Hematopoietic multipotent progenitor cell treated with erythropoietin and hydrocortisone succinate and interleukin-3 and kit ligand, for 6 days (in vitro differentiated cells): Measurements from ENCODE around the gene ABLIM2.

ENCODE experiments used
- DNase-seq: peaks from one replicate; pipeline ENCODE4 v3.0.0-alpha.2; 2015

Gene ABLIM2

DNA sequence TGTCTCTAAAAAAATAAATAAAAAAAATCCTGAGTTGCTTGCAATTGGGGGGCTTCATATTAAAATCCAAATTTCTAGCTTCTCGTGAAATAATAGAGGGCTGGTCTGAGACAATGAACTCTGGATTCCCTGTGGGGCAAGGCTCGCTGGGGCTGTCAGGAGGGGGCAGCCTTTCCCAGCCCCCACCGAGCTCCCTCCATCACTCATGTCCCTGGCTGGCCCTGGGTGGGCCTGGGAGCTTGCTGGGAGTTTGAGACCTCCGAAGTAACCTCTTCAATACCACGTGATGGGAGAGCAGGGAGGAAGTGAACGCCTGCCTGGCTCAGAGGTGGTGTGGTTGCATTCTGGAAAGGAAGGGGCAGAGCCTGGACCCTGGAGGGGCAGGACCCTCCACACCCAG is 164.9 kb downstream of the ABLIM2 start:
- DNase-seq = no peak

DNA sequence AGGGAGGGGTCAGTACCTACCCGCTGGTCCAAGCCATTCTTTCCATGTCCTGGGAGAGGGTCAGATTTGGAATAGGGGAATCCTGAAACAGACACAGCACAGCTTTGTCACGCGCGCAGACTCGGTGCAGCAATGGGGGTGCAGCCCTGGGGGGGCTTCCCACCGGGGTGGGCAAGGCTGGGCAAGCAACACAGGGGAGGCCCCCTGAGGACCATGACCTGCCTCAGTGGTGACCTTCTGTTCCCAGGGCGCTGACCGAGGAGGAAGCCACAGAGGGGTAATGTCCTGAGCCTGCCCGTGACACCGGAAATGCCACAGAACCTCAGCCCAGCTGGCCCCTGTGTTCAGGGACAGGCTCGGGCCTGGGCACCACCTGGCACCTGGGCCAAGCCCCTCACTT is 165.8 kb downstream of the ABLIM2 start:
- no peak for DNase-seq

DNA sequence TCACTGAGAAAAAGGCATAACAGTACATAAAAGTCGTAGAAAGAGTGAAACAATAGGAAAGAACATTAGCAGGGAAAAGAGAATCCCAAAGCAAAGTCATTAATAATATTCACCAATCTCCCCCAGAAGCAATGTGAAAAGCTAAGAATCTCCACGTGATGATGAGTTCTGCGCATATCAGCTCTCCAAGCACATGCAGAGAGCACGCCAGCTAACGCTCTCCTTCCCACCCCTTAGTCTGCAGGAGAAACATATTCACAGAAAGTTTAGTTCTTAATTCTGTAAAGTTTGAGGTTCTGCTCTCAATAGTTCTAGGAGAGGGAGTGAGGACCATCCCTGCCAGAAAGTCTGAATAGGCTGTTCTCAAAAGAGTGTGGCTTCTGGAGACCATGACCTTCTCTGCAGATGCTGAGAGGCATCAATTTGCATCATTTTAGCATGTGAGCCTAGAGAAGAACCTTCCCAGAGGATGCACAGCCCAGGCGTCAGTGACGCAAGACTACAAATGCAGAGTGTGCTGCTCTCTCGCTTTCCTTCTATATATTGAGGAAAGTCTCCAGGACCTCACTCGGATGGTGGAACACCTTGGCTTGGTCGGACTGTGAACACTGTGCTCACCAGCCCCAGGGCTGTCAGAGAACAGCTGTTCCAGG is 167.7 kb downstream of the ABLIM2 start:
- no peak for DNase-seq

DNA sequence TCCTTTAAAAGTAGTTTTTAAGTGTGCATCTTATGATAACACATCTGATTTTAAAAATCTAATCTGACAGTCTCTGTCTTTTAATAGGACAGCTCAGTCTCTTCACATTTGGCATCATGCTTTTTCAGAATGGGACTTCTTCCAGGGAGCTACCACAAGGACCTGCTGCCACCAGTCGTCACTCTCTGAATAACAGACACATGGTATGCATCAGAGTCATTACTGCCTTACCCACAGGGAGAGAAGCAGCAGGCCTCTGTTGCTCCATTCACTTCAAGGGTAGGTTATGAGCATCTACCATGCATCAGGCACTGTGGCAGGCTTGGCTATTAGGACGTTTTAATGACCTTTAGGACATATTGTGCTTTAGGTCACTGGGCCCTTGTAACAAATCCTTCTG is 169.0 kb downstream of the ABLIM2 start:
- no peak for DNase-seq

DNA sequence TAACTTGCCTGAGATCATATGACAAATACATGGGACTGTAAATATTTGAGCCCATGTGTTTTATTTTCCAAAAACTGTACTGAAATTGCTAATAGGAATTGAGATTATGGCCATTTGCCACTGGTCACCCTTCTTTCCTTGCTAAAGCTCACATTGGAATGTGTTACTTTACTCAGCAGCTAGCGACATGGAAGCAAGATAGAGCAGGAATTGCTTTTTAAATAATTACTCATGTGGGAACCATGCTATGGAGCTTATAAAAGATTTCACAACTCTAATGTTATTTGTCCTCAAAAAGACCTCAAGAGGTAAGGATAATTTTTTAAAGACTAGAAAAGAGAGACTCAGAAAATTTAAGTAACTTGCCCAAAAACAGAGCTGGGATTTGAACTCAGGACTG is 170.2 kb downstream of the ABLIM2 start:
- no peak for DNase-seq

DNA sequence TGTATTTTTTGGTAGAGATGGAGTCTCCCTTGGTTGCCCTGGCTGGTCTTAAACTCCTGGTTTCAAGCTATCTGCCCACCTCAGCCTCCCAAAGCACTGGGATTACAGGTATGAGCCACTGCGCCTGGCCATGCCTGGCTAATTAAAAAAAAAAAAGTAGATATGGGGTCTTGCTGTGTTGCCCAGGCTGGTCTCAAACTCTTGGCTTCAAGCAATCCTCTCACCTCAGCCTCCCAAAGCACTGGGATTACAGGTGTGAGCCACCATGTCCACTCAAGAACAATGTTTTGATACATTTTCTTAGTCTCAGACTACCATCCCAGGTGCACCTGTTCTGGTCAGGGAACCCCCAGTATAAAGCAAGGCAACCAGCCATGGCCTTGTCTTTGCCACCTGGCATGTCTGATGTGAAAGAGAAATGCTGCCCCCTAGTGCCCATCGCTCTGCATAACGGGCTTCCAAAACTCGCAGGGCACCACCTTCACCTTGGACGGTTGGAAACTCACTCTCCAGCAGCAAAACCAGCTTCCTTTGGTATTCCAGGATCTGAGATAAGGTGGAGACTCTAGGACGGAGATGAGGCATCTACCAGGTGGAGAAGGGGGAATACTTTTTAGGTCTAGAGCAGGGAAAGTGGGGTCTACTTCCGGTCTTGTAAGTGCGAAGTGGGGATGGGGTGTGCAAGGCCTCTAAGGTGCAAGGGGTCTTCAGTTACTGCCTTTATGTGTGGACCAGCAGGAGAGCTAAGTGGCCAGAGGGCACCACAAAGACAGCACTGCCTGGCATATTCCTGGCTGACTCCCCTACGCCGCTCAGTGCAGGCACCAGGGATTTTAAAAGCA is 171.2 kb downstream of the ABLIM2 start:
- peak; percentile 88 for DNase-seq

DNA sequence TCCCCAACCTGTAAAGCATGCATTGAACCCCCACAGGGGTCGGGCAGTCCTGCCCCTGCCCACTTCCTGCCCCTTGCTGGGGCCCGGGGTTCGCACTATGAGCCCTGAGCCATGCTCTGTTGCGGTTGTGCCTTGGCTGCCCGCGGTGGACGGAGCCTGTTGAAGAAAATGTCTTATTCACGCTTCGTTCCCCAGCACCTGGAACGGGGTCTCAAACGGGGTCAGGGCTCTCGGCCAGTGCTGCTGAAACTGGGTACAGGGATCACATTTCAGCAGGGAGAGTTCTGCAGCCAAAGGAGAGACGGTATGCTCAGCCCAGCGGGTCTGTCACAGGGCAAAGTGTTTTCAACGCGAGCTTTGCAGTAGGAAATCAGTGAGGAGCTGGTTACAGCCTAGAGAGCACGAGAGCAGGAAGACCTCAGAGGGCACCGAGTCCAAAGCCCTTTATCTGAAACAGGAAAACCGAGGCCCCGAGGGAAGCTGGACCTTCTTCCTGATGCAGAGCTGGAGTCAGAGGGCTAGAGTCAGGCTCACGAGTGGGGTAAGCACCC is 172.6 kb downstream of the ABLIM2 start:
- DNase-seq = no peak

DNA sequence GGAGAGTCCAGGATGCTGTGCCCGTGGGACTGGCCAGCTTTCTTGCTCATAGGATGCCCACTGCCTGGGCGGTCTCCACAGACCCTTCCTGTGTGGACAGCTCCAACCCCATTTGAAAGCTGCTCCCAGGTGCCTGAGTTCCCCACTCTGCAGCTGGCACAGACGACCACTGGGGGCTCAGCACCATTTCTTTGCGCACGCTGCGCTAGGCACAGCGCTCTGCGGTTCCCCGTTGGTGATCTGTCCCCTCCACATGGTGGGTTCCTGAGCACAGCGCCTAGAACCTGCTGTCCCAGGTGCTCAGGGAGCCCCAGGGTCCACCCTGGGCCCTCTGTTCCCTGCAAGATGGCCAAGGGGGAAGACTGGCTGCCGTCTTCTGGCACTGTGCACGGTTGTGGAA is 173.5 kb downstream of the ABLIM2 start:
- no peak for DNase-seq

DNA sequence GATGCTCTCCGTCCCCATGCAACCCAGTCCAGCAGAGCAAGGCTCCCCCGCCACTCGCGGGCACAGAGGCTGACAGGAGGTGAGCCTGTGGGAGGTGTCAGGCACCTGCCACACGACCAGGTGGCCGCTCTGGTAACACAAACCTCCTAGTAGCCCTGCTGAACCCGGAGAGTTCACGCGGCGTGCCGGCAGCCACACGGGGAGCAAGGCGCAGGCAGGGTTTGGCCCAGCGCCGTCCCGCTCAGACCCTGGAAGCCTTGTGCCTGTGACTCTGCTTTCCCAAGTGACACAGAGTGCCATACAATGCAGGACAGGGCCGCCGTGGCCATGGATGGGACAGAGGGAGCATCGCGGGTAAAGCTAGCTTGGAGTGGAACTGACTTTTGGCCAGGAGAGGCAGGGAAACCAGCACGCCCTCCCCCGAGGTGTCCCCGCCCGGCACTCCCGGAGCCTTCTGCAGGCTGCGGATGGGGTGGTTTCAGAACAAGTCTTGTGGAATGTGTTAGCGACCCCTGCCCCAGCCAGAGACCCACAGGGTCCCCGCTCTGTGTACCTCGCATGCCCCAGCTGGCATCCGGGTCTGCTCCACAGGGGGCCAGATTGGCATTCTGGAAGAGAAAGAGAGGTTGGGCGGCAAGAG is 174.2 kb downstream of the ABLIM2 start:
- DNase-seq = no peak

DNA sequence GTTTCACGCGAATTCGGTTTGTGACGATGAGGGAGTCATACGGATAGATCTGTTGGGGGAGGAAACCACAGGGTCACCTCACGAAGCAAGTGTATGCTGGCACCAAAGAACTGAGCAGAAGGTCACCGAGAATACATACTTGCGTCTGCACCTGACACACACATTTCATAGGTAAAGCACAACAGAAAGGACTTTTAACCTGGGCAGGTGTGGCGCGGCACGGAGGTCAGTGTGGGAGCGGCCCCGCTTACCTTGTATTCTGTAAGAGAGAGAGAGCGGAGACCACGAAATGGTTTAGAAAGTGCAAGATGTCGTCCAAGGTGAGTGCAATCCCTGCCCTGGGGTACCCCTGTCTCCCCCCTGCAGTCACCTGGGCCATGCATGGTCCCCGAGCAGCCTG is 175.3 kb downstream of the ABLIM2 start:
- DNase-seq = no peak

DNA sequence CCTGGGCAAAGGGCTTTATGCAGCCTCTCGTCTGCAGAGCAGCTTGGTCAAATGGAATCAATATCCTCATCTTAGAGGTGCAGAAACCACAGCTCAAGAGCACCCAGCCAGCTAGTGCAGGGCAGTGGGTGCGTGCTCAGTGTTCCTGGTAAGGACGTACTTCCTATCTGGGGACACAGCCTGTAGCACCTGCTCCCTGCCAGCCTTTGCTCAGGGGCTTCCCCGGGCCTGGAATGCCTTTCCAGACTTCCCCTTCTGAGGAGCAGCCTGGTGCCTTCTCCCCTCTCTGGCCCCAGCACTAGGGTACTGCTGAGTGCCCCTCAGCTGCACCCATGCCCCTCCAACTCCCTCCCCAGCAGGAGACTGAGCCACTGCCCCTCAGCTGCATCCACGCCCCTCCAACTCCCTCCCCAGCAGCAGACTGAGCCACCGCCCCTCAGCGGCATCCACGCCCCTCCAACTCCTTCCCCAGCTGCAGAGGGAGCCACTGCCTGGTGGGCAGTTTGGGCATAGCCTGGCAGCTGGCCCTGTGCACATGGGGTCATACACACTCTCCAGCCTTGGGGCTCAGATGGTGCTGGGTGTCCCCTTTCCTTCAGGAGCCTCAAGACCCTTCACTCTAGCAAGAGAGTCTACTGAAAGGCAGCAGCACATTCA is 176.7 kb downstream of the ABLIM2 start:
- DNase-seq = no peak

DNA sequence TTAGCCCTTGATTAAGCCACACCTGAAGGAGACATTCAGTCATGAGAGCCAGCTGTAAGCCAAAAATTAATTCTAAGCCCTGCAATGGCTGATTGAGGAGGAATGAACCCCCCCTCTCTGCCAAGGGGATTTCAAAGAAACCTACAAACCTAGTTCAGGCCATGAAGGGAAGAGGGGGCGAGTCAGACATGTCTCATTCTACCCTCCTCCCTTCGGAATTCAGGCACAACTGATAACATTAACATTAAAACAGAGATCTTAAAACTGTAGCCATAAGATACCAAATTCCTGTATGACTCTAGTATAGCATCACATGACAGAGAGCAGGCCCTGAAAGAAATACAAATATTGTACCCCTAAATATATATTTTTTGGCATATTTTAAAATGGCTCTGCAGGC is 178.6 kb downstream of the ABLIM2 start:
- DNase-seq = no peak

DNA sequence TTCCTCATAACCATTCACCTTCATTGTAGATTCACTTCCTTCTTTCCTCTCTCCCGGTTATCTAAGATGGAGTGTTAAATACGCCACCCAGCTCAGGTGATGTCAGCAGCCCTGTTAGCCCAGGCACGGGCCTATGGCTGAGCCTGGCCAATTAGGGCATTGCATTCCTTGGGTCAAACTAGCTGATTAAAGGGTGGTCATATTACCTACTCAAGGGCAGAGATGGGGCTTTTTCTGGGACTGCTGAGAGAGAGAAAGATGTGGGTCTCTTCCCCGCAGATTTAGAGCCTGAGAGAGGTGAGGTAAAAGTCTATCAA is 179.0 kb downstream of the ABLIM2 start:
- DNase-seq = no peak

DNA sequence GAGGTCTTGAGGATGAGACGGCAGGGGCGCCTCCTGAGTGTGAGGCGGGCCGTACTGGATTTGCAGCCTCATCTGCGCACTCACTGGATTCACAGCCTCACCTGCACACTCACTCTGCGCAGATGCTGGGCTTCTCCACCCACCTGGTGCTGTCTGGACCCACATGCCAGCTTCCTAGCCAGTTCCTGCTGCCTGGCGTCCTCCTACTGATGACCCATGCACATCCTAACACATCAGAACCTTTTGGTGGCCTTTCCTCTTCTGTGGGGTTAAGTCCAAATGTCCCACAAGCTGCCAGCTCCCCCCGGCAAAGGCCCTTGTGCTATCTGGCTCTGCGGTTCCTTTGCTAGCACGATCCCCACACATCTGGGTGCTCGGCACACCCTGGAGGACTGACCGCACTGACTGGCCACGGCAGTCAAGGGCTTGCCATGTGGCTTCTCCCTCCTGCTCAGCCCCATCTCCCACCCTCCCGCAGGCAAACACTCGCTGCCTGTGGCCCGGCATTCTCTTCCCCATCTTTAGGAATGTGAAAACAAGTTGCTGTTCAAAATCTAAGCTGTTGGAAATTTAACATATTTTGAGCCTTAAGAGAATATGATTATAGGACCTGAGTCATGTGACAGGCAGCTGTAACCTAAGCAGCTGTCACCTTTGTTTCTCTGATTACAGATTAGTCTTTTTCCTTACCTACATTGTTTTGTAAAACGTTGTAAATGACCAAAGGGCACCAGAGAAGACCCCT is 179.5 kb downstream of the ABLIM2 start:
- DNase-seq = no peak

DNA sequence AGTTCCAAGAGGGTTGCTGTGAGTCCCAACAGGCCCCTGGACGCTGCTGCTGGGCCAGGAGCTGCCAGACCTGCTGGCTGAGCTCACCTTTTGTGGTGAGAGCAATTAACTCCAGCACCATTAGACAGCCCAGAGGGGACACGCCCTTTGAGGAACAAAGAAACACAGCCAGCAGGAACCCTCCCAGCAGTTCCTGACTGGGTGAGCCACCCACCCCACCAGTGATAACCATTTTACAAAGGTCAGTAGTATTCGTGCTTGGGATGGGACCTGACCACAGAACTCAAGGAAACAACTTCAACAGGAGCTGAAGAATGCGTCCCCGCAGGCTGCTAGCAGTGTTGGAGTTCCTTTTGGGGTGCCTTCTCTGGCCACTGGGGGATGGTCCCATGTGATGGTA is 180.1 kb downstream of the ABLIM2 start:
- no peak for DNase-seq

DNA sequence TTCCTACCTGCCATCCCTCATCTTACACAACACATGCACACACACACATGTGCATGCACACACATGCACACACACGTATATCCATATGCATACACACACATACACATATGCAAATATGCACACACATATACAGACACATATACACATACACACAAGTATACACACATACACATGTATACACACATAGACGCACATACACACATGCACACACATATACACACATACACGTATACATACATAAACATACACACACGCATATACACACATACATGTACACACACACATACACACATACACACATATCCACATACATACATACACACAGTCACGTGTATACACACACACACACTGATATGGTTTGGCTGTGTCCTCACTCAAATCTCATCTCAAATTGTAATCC is 182.0 kb downstream of the ABLIM2 start:
- no peak for DNase-seq

DNA sequence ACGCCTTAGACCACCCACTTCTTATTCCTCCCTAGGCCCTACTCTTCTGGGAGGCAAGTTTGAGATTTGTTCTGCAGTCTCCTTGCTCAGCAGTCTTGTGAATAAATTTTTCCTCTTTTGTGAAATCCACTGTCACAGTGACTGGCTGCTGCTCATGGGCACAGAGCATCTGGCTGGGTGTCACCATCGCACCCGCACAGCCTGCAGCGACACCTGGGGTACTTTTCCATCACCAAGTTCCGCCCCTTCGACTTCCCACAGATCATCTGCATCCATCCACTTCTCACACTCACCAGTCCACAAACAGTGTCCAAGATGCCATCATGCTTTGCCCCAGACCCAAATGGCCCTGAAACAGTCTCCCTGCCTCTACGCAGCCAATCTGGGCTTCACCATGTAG is 182.6 kb downstream of the ABLIM2 start:
- no peak for DNase-seq

DNA sequence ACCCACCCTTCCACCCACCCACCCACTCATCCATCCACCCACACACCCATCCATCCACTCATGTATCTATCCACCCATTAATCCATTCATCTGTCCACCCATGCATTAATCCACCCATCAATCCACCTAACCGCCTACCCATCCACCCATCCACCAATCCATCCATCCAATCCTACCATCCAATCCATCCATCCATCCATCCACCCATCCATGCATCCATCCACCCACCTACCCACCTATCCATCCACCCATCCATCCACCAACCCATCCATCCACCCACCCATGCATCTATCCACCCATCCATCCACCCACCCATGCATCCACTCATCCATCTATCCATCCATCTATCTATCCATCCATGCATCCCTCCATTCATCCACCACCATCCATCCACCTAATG is 184.2 kb downstream of the ABLIM2 start:
- no peak for DNase-seq

DNA sequence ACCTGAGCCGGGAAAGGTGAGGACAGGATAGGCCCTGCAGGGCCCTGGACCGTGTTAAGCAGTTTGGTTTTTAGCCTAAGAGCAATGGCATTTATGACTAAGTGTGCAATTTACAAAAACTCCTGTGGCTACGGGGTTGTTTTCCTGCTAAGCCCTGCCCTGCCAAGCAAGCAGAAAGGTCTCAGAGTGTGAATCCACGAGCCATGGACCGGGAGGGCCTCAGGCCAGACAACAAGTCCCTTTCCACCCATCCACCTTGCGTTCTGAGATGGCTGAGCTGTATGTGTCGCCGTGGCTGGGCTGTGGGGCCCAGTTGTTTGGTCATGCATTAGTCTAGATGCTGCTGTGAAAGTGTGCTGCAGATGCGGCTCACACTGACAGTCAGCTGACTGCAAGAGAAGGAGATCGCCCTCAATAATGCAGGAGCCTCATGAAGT is 185.1 kb downstream of the ABLIM2 start:
- no peak for DNase-seq

DNA sequence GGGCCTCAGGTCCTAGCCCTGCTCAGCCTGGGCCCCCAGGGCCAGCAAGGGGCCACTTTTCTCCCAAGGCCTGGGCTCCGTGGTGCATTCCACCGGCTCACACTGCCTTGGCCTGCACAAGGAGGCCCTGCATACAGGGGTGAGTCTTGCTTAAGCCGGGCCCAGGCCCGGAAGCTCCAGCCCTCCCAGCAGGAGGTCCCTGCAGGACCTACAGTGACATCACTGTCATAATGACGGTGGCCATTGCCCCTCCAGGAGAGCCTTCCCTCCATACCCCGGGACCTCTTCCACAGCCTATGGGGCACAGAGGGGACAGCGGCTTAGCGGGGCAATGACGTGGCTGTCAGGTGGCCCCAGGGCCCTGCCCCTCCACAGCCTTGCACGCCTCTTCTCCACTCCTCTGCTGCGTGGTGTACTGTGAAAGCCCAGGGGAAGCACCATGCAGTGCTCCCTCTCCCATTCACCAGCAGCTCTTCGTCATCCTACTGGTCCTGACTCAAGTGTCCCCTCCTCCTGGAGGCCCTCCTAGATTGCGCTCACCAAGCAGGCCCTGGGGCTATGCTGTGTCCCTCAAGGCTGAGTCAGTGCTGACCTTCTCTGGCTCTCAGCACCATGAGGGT is 186.6 kb downstream of the ABLIM2 start:
- no peak for DNase-seq

DNA sequence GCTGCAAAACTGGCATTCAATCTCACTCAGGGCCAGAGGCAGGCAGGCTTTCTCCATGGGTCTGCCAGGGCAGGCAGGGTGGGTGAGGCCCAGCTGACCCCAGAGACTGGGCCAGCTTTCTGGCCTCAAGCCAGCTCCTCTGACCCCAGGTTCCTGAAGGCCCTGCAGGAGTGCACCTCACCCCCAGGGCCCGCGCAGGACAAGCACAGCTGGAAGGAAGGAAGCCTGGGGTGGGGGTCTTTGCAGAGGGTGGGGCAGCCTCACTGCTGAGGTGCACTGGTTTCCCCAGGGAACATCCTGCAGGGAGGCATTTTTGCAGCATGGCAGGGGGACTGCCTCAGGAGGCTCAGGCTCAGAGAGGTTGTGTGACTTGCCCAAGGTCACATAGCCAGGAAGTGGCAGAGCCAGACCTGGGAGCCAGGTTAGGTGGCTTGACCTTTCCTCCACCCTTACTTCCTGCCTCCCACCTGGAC is 187.4 kb downstream of the ABLIM2 start:
- no peak for DNase-seq

DNA sequence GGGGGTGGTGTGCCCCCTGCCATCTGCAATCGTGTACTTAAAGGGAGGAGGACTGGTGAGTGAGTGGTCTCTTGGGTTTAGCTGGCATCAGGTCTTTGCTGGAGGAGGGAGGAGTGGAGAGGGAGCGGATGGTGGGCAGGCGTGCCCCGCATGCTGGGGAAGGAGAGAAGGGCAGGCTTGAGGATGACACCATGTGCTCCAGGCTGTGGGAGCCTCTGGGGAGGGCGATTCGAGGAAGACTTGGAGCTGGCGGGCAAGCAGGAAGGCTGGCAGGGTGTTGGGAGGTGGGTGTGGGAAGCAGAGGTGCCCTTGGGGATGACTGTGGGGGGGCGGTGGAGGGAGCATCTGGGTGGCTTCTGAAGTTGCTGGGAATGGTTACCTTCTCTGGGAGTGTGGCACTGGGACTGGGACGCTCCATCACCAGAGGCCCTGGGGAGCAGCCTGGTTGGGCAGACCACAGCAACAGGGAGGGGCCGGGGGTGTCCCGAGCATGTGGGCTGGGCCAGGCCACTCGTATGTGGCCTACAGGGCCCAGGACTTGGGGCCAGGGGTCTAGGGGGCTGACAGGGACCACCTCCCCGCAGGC is 188.2 kb downstream of the ABLIM2 start:
- no peak for DNase-seq
